PFSK-1 (cell line): Measurements from ENCODE around the gene BUD31.

ENCODE experiments used
- FOXP2 ChIP-seq: optimal IDR thresholded peaks from 2 replicates; pipeline ENCODE3; 2011; ENCODE audit warnings: borderline replicate concordance, control low read depth, inconsistent platforms; ENCODE audit not compliant: insufficient read depth; ENCODE audit errors: extremely low read length, extremely low read depth
- POLR2AphosphoS5 ChIP-seq: IDR thresholded peaks from 2 replicates; pipeline ENCODE4 v1.6.1; 2012; ENCODE audit warnings: low read depth, mild to moderate bottlenecking, control low read depth, low read length, moderate library complexity
- SIN3A ChIP-seq: IDR thresholded peaks from 2 replicates; pipeline ENCODE4 v1.6.1; 2012; ENCODE audit warnings: mild to moderate bottlenecking, low read length, moderate library complexity, borderline replicate concordance; ENCODE audit not compliant: insufficient read depth
- TAF1 ChIP-seq: IDR thresholded peaks from 2 replicates; pipeline ENCODE4 v1.6.1; 2012; ENCODE audit warnings: low read length, control low read depth, borderline replicate concordance; ENCODE audit not compliant: insufficient read depth
- TF ChIP-seq, protein P1 (sequence below), 2 experiments: IDR thresholded peaks; 2 replicates each; pipeline versions ENCODE4 v1.6.1 to v1.8.0; 2011 to 2012; ENCODE audit warnings: low read depth in 2 of 2, low read length in 2 of 2, control low read depth in 1 of 2, inconsistent platforms in 1 of 2, mild to moderate bottlenecking in 1 of 2, moderate library complexity in 1 of 2; ENCODE audit not compliant: insufficient read depth in 1 of 2

DNA sequence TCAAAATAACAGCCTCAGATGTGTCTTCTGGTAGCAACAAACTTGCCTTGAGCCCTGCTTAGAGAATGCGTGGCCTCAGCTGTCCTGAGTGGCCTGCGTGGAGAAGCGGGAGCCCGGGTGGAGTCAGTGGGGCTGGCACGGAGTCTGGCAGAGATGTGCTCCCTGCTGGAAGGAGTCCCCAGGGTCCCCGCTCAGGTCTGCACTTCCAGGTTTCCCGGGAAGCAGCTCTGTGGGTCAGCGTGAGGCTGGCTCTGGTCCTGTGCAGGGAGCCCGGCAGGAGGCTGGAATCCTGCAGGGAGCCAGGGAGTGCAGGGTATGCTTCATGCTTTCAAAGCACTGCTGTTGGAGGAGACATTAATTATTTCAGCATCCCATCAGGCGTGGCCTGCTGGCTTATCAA is 40.1 kb downstream of the BUD31 start:
- TF ChIP-seq SIN3A (no peak), TAF1 (no peak), POLR2AphosphoS5 (no peak), FOXP2 (no peak)
- TF ChIP-seq, protein P1, sequence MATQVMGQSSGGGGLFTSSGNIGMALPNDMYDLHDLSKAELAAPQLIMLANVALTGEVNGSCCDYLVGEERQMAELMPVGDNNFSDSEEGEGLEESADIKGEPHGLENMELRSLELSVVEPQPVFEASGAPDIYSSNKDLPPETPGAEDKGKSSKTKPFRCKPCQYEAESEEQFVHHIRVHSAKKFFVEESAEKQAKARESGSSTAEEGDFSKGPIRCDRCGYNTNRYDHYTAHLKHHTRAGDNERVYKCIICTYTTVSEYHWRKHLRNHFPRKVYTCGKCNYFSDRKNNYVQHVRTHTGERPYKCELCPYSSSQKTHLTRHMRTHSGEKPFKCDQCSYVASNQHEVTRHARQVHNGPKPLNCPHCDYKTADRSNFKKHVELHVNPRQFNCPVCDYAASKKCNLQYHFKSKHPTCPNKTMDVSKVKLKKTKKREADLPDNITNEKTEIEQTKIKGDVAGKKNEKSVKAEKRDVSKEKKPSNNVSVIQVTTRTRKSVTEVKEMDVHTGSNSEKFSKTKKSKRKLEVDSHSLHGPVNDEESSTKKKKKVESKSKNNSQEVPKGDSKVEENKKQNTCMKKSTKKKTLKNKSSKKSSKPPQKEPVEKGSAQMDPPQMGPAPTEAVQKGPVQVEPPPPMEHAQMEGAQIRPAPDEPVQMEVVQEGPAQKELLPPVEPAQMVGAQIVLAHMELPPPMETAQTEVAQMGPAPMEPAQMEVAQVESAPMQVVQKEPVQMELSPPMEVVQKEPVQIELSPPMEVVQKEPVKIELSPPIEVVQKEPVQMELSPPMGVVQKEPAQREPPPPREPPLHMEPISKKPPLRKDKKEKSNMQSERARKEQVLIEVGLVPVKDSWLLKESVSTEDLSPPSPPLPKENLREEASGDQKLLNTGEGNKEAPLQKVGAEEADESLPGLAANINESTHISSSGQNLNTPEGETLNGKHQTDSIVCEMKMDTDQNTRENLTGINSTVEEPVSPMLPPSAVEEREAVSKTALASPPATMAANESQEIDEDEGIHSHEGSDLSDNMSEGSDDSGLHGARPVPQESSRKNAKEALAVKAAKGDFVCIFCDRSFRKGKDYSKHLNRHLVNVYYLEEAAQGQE (IDR thresholded peaks at IDR 0.05; ENCODE audit: insufficient read depth in 1 of 2, low read depth in 2 of 2, low read length in 2 of 2) = no peak
